GM12872 (cell line): ENCODE results near the gene SRMS.

Source experiments
- TF ChIP-seq, protein P1 (sequence below): IDR thresholded peaks from 3 replicates; pipeline ENCODE4 v1.5.1; 2011; ENCODE audit warnings: low read depth, mild to moderate bottlenecking, low read length, moderate library complexity; ENCODE audit not compliant: insufficient read depth

SRMS gene

DNA sequence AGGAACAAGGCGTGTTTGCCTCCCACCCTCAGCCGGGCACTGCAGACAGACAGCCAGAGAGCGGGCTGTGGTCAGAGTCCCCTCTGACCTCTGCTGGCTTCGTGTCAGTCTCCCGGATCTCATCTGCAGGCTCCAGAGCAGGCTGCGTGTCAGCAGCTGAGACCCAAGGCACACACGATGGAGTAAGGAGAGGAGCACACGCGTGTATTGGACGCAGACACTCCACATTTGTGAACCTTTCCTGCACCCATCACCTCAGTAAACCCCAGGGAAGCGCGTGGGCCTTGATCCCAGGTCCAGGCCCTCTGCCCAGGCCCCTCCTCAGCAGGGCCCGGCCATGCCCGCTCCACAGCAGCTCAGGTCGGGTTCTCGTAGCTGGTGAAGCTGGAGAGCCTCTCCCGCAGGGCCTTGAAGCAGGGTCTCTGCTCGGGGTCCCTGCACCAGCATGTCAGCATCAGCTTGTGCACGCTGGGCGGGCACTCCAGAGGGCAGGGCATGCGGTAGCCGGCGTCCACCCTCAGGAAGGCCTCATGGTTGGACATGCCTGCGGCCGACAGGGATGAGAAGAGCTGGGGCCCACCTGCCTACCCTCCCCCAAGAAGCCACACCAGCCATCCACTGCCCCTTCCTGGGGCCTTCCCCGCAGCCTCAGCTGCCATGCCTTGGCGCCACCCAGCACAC is 18.2 kb downstream of the SRMS start:
- TF ChIP-seq, protein P1, sequence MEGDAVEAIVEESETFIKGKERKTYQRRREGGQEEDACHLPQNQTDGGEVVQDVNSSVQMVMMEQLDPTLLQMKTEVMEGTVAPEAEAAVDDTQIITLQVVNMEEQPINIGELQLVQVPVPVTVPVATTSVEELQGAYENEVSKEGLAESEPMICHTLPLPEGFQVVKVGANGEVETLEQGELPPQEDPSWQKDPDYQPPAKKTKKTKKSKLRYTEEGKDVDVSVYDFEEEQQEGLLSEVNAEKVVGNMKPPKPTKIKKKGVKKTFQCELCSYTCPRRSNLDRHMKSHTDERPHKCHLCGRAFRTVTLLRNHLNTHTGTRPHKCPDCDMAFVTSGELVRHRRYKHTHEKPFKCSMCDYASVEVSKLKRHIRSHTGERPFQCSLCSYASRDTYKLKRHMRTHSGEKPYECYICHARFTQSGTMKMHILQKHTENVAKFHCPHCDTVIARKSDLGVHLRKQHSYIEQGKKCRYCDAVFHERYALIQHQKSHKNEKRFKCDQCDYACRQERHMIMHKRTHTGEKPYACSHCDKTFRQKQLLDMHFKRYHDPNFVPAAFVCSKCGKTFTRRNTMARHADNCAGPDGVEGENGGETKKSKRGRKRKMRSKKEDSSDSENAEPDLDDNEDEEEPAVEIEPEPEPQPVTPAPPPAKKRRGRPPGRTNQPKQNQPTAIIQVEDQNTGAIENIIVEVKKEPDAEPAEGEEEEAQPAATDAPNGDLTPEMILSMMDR = no peak

DNA sequence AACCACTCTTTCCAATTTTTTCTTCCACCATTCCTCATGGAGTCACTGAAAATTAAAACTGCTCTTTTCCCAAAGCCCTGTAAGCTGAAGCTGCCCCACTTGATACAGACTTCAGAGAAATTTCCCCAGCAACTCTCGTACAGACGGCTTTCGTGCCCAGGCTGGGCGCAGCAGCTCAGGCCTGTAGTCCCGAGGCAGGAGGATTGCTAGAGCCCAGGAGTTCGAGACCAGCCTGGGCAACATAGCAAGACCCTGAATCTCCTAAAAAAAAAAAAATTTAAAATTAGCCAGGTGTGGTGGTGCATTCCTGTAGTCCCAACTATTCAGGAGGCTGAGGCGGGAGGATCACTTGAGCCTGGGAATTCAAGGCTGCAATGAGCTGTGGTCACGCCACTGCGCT is 20.4 kb downstream of the SRMS start:
- TF ChIP-seq, protein P1 = no peak

DNA sequence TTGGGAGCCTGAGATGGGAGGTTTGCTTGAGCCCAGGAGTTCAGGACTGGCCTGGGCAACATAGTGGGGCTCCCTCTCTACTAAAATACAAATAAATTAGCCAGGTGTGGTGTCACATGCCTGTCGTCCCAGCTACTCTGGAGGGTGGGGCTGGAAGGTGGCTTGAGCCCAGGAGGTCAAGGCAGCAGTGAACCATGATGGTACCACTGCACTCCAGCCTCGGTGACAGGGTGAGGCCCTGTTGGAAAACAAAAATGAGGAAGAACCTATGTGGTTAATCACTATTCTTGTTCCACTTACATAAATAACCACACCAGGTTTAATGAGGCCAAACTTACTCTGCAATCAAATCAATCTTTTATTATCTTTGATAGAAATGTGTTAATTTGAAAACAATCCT is 21.6 kb downstream of the SRMS start:
- TF ChIP-seq, protein P1 = no peak

DNA sequence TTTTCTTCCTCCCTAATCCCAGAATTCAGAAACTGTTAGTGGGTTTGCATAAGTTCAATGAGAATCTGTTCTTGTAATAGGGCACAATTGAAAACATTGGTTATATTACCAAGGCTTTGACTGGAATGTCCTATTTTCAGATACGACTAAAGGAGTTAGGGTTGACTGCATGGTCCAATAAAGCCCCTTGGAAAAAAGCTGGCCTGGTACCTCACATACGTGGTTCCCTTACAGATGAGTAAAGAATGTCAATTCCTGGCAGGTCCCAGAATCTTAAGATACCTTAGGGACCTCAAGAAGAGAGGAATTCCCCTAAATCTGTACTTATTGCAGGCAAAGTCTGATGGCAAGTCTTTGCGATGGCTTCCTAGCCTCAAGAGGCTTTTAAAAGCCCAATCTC is 22.4 kb downstream of the SRMS start:
- TF ChIP-seq, protein P1 = no peak

DNA sequence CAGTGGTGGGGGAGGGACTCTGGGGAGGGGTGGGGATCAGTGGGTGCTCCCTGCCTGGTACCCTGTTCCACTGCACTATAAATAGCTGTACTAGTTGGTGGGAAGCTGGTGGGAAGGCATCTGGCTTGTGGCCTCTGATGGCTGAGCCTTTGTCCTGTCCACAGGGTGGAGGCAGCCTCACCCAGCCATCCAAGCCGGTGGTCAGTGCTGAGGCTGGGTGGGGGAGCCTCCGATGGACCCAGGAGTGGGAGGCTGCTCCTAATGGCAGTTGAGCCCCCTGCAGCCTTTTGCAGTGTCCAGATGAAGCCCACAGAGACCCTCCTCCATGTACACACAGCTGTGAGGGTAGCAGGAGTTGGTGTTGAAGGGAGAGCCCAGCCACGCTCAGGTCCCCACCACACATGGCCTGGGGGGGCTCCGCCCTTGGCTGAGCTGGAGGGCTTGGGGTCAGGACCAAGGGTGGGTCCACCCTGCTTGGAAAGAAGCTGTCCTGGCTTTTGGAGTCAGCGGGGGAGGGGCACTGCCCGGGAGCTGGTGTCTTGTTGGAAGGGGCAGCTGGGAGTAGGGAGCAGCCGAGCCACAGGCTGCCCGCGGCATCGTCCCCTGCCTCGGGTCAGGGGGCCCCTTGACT is 24.5 kb downstream of the SRMS start:
- TF ChIP-seq, protein P1 = no peak

DNA sequence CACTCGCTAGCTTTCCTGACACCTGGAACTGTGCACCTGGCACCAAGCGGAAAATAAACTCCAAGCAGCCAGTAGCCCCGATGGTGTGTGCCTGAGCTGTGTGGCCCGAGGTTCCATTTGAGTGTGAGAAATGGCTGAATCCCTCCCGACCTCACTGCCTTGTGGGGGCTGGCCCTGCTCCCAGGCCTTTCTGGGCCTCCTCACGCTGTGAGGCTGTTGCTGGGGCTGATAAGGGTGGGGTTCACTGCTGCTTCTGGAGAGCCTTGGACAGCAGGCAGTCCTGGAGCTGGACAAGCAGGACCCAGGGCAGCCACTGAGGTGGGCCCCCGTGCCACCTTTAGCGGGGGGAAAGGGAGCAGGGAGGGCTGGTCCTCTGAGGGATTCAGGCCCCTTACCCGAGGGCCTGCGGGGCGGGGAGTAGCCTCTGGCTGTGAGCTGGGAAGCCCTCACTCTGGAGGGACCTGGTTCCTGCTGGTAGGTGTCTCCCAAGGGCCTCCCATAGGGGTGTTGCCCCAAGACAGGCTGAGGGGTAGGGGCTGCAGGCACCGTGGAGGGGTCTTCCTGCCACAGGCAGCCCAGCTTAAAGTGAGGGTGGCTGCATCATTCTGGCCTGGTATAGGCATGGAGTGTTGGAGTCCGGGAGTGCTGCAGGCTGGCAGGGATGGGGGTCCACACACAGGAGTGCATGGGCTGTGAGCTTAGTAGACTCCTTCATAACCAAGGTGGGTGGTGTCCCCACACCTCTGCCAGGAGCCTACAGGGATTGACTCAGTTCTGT is 25.3 kb downstream of the SRMS start:
- TF ChIP-seq, protein P1 = no peak

DNA sequence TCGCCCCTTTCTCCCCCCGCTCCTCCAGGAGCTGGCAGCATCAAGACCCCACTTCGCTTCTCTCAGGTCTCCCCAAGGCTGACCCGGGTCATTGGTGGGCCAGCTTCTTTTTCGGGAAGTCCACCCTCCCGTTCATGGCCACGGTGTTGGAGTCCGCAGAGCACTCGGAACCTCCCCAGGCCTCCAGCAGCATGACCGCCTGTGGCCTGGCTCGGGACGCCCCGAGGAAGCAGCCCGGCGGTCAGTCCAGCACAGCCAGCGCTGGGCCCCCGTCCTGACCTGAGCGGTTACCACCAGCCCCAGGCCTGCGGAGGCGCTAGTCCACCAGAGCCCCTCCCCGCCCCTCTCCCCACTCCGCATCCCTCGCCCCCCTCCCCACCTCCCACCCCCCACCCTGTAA is 25.9 kb downstream of the SRMS start:
- TF ChIP-seq, protein P1 = no peak
